IgD-negative memory B cell (primary cell): ENCODE data around the gene VPS13A. TPM values are rescaled to one million over a fixed set of nuclear protein-coding genes. Genes with fewer than 3 reads are reported as not detected.
"Not testable (repeated sequence)": the region's sequence is repeated elsewhere in the genome, so short reads cannot be mapped to it uniquely, and the experiment has no call there.

Experiments used
- H3K27ac Mint-ChIP-seq, 3 donors: one replicate each; pipeline ENCODE4 v1.8.0; 2020 to 2022; ENCODE audit warnings: mild to moderate bottlenecking in 3 of 3, mixed read lengths in 3 of 3, moderate library complexity in 1 of 3
- H3K27me3 Mint-ChIP-seq: one replicate; pipeline ENCODE4 v1.8.0; 2021; ENCODE audit warnings: mixed read lengths
- H3K36me3 Mint-ChIP-seq: one replicate; pipeline ENCODE4 v1.8.0; 2020; ENCODE audit warnings: mild to moderate bottlenecking, mixed read lengths
- H3K4me1 Mint-ChIP-seq, 3 donors: one replicate each; pipeline ENCODE4 v1.8.0; 2020 to 2022; ENCODE audit warnings: mixed read lengths in 3 of 3, mild to moderate bottlenecking in 1 of 3
- H3K4me3 Mint-ChIP-seq, 4 donors: one replicate each; pipeline ENCODE4 v1.8.0; 2020 to 2022; ENCODE audit warnings: mild to moderate bottlenecking in 4 of 4, mixed read lengths in 4 of 4, moderate library complexity in 3 of 4
- H3K9me3 Mint-ChIP-seq, 3 donors: one replicate each; pipeline ENCODE4 v1.8.0; 2020 to 2021; ENCODE audit warnings: mixed read lengths in 3 of 3, mild to moderate bottlenecking in 1 of 3
- polyA plus RNA-seq: library from polyadenylated mRNA; unstranded; fragments of 300-500 nt; fragmentation: Illumina TruSeq; gene quantifications from one replicate; pipeline ENCODE4 v1.2.3, GENCODE V29; 2021

VPS13A gene
- polyA plus RNA-seq, 1 donor from 2014 or later: 3.9 TPM

DNA sequence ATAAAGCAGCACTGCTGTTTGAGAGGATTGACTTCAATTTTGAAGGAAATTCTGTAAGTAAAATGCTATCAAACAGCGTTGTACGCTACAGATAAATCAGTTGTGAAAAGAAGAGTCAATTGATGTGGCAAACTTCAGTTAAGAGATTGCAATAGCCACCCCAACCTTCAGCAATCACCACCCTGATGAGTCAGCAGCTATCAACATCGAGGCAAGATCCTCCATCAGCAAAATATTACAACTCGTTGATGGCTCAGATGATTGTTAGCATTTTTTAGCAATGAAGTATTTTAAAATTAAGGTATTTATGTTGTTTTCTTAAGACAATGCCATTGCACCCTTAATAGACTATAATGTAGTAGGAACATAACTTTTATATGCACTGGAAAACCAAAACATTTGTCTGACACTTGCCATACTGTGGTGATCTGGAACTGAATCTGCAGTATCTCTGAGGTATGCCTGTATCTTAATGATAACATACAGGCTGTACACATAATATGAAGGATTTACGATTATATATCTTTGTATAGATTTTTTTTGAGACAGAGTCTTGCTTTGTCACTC, 47.5 kb downstream of the VPS13A start:
- Mint-ChIP-seq H3K4me3 (no peak overlapping the region), H3K27ac (peak overlapping the region in 1 of 3 donors; percentile 14), H3K36me3 (peaks cover 24% of the 10 kb centered on the region), H3K4me1 (no peaks in the 10 kb centered on the region), H3K27me3 (no peaks in the 10 kb centered on the region), H3K9me3 (no peaks in the 10 kb centered on the region)

DNA sequence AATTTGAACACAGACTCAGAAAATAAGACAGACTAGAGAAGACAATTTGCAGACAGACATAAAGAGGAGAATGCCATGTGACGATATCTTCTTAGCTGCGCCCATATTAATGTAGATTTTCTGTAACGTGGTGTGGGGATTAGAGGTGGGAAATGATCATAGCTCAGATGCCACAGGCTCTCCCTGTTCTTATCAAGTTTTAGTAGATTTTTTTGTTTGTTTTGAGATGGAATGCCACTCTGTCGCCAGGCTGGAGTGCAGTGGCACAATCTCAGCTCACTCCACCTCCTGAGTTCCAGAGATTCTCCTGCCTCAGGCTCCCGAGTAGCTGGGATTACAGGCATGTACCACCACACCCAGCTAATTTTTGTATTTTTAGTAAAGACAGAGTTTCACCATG, 59.4 kb downstream of the VPS13A start:
- H3K27ac Mint-ChIP-seq: no peak overlapping the region
- H3K4me3 Mint-ChIP-seq: no peak overlapping the region
- peaks cover 13% of the 10 kb centered on the region for H3K36me3 Mint-ChIP-seq
- H3K9me3 Mint-ChIP-seq: no peaks in the 10 kb centered on the region
- no peaks in the 10 kb centered on the region for H3K4me1 Mint-ChIP-seq
- H3K27me3 Mint-ChIP-seq: no peaks in the 10 kb centered on the region

DNA sequence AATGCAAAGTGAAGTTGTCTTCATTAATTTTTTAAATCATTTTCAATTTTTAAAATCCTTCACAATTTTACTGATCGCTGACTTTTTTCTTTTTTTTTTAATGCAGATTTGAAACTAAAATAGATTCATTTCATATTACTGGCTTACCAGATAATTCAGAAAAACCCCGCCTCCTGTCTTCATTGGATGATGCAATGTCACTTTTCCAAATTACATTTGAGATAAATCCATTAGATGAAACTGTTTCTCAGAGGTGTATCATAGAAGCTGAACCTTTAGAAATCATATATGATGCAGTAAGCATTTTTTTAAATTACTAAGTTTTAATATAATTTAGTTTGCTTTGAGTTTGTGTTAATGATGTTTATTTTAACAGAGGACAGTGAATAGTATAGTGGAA, 60.6 kb downstream of the VPS13A start:
- Mint-ChIP-seq H3K36me3 (peaks cover 12% of the 10 kb centered on the region), H3K4me3 (no peak overlapping the region), H3K27me3 (no peaks in the 10 kb centered on the region), H3K9me3 (no peaks in the 10 kb centered on the region), H3K4me1 (no peaks in the 10 kb centered on the region), H3K27ac (no peak overlapping the region)

DNA sequence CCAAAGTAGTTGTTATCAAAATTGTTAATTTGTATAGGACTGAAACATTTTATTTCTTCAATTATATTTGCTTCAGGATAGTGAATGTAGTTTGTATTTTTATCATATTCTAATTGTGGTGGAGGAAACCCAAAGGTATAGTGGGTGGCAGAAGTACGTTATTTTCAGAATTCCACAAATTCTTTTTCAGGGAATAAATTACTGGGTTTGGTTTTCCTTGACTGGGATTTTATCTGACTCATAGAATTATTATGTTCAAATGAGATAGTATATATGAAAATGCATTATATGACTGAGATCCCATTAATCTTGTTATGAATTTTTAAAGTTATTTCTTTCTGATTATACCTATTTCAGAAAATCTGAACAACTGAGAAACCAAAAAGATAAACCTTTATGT, 73.7 kb downstream of the VPS13A start:
- Mint-ChIP-seq H3K4me3 (no peak overlapping the region), H3K36me3 (peaks cover 21% of the 10 kb centered on the region), H3K9me3 (peaks cover 0 to 2% (median 2%) of the 10 kb centered on the region in 3 donors), H3K4me1 (no peaks in the 10 kb centered on the region), H3K27me3 (no peaks in the 10 kb centered on the region), H3K27ac (no peak overlapping the region)

DNA sequence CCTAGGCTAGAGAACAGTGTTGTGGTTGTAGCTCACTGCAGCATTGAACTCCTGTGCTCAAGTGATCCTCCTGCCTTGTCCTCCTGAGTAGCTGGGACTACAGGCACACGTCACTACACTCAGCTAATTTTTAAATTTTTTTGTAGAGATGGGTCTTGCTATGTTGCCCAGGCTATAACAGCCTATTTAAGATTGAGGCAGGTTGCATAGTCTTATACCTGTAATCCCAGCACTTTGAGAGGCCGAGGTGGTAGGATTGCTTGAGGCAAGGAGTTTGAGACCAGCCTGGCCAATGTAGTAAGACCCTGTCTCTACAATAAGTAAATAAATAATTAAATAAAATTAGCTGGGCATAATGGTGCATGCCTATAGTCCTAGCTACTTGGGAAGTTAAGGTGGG, 79.9 kb downstream of the VPS13A start:
- Mint-ChIP-seq H3K27me3 (no peaks in the 10 kb centered on the region), H3K4me1 (no peaks in the 10 kb centered on the region), H3K4me3 (no peak overlapping the region), H3K27ac (no peak overlapping the region), H3K9me3 (peaks cover 0 to 8% (median 2%) of the 10 kb centered on the region in 3 donors), H3K36me3 (peaks cover 26% of the 10 kb centered on the region)

DNA sequence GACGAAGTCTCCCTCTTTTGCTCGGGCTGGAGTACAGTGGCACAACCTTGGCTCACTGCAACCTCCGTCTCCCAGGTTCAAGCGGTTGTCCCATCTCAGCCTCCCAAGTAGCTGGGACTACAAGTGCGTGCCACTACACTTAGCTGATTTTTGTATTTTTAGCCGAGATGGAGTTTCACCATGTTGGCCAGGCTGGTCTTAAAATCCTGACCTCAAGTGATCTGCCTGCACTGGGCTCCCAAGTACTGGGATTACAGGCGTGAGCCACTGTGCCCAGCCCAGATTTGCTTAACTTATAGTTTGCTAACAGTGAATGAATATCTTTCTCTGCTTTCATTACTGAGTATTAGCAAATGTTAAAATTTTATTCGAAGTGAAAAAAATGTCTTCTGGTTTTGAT, 84.3 kb downstream of the VPS13A start:
- H3K27me3 Mint-ChIP-seq: no peaks in the 10 kb centered on the region
- no peak overlapping the region for H3K27ac Mint-ChIP-seq
- H3K36me3 Mint-ChIP-seq: peaks cover 25% of the 10 kb centered on the region
- peaks cover under 1 to 12% (median 4%) of the 10 kb centered on the region in 3 donors for H3K9me3 Mint-ChIP-seq
- no peaks in the 10 kb centered on the region for H3K4me1 Mint-ChIP-seq
- no peak overlapping the region for H3K4me3 Mint-ChIP-seq

DNA sequence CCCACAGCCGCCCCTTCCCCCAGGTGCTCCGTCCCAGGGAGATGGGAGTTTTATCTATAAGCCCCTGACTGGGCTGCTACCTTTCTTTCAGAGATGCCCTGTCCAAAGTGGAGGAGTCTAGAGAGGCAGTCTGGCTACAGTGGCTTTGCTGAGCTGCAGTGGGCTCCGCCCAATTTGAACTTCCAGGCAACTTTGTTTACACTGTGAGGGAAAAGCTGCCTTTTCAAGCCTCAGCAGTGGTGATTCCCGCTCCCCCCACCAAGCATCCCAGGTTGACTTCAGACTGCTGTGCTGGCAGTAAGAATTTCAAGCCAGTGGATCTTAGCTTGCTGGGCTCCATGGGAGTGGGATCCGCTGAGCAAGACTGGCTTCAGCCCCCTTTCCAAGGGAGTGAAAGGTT, 90.4 kb downstream of the VPS13A start:
- not testable (repeated sequence) for H3K4me1 Mint-ChIP-seq, H3K4me3 Mint-ChIP-seq, H3K27ac Mint-ChIP-seq, H3K27me3 Mint-ChIP-seq
- Mint-ChIP-seq H3K9me3 (peaks cover 0 to 12% (median 3%) of the 10 kb centered on the region in 3 donors), H3K36me3 (peaks cover 22% of the 10 kb centered on the region)

DNA sequence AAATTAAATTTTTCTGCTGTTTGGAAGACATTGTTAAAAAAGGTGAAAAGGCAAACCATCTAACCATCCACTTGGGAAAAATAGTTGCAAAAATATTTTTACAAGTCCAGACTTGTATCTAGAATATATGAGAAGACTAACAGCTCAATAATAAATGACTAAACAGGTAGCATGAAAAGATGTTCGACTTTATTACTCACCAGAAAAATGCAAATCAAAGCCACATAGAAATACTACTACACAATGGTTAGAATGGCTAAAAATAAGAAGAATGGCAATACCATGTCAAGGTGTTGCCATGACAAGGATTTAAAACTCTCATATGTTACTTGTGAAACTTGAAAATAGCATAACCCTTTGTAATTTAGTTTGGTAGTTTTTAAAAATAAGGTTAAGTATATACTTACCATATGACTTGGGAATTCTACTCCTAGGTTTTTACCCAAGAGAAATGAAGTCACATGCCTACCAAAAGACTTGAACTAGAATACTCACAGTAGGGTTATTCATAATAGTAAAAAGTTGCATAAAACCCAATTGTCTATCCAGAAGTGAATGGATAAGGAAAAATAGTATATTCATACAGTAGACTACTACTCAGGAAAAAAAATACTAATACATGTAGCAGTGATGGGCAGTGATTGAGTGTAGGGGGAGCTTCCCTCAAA, 93.8 kb downstream of the VPS13A start:
- peaks cover 4% of the 10 kb centered on the region for H3K36me3 Mint-ChIP-seq
- no peak overlapping the region for H3K4me3 Mint-ChIP-seq
- H3K27me3 Mint-ChIP-seq: no peaks in the 10 kb centered on the region
- peaks cover 0 to 3% (median 0%) of the 10 kb centered on the region in 3 donors for H3K9me3 Mint-ChIP-seq
- H3K27ac Mint-ChIP-seq: no peak overlapping the region
- H3K4me1 Mint-ChIP-seq: no peaks in the 10 kb centered on the region

DNA sequence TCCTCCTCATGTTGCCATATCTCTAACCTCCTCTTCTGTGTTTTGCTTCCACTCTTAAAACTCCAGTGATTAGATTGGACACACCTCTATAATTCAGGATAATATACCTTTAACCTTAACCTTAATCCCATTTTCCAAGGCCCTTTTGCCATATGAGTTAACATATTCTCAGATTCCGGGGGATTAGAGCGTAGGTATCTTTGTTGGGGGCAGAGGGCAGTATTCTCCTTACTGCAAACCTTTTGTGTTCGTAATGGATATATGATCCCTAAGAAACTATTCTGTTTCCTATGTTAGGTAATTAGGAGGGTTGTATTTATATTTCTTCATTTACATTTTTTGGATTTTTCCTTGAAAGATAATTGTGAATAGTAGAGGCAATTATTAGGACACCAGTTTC, 99.5 kb downstream of the VPS13A start:
- H3K4me1 Mint-ChIP-seq: peaks cover 0 to 2% (median 0%) of the 10 kb centered on the region in 3 donors
- H3K27ac Mint-ChIP-seq: no peak overlapping the region
- no peak overlapping the region for H3K4me3 Mint-ChIP-seq
- H3K27me3 Mint-ChIP-seq: no peaks in the 10 kb centered on the region
- H3K36me3 Mint-ChIP-seq: peaks cover 11% of the 10 kb centered on the region
- no peaks in the 10 kb centered on the region for H3K9me3 Mint-ChIP-seq

DNA sequence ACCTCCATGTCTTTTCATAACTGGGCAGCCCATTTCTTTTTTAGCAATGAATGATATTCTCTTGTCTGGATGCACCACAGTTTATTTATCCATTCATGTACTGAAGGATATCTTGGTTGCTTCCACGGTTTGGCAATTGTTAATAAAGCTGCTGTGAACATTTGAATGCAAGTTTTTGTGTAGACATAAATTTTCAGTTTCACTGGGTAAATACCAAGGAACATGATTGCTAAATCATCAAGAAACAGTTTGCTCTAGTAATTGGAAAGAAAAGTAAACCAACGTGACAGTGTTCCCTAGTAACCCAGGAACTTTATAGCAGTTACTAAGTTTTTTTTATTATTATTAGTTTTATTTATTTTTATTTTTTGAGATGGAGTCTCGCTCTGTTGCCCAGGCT, 100.4 kb downstream of the VPS13A start:
- no peaks in the 10 kb centered on the region for H3K27me3 Mint-ChIP-seq
- peaks cover 11% of the 10 kb centered on the region for H3K36me3 Mint-ChIP-seq

DNA sequence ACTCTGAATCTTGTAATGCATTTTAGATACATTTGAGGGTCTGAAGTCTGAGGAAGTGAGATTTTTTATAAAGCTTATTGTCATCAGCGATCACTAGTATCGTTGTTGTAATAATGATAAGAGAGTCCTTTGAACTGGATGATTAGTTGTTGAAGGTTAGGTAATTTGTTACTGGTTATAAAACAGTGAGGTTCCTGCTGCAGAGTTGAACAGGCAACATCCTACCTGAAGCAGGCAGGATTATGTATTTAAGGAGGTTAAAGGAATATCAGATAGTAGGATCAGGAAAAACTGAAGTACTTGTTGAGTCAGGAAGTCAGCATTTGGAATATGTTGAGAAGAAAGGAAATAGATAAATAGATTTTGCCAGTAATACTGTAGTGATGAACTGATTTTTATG, 106.7 kb downstream of the VPS13A start:
- Mint-ChIP-seq H3K27ac (no peak overlapping the region), H3K27me3 (no peaks in the 10 kb centered on the region)

More for the DNA sequence above, 100.4 kb downstream of the VPS13A start:
- H3K4me1 Mint-ChIP-seq: peaks cover 0 to 2% (median 0%) of the 10 kb centered on the region in 3 donors
- no peaks in the 10 kb centered on the region for H3K9me3 Mint-ChIP-seq
- no peak overlapping the region for H3K4me3 Mint-ChIP-seq
- no peak overlapping the region for H3K27ac Mint-ChIP-seq

DNA sequence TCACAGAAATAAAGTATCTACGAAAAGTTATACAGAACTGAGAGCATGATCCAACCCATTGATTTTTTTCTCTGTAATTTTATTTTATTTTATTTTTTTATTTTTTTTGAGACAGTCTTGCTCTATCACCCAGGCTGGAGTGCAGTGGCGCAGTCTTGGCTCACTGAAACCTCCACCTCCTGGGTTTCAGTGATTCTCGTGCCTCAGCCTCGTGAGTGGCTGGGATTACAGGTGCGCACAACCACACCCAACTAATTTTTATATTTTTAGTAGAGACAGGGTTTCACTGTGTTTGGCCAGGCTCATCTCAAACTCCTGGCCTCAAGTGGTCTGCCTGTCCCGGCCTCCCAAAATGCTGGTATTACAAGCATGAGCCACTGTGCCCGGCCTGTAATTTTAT, 107.3 kb downstream of the VPS13A start:
- H3K36me3 Mint-ChIP-seq: peaks cover 27% of the 10 kb centered on the region
- H3K27me3 Mint-ChIP-seq: no peaks in the 10 kb centered on the region
- no peaks in the 10 kb centered on the region for H3K4me1 Mint-ChIP-seq
- no peak overlapping the region for H3K27ac Mint-ChIP-seq
- H3K4me3 Mint-ChIP-seq: no peak overlapping the region
- H3K9me3 Mint-ChIP-seq: peaks cover 0 to 19% (median 9%) of the 10 kb centered on the region in 3 donors

More for the DNA sequence above, 106.7 kb downstream of the VPS13A start:
- Mint-ChIP-seq H3K4me1 (no peaks in the 10 kb centered on the region), H3K36me3 (peaks cover 28% of the 10 kb centered on the region), H3K4me3 (no peak overlapping the region), H3K9me3 (peaks cover 0 to 19% (median 9%) of the 10 kb centered on the region in 3 donors)

DNA sequence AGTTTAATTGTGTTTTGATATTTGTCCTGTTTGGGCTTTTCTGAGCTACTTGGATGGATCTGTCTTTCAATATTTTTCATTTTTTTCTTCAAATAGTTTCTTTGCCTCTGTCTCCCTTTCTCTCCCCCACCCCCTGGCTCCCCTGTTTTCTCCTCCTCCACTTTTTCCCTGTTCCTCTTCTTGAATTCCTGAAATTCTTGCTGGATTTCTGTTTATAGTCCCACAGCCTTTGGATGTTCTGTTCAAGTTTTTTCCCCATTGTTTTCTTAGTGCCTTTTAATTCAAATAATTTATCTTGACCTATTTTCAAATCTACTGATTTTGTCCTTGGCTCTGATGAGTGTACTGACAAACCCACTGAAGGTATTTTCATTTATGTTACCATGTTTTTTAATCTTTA, 113.0 kb downstream of the VPS13A start:
- Mint-ChIP-seq H3K36me3 (peaks cover 35% of the 10 kb centered on the region), H3K27me3 (no peaks in the 10 kb centered on the region), H3K4me3 (no peak overlapping the region), H3K9me3 (peaks cover 0 to 19% (median 9%) of the 10 kb centered on the region in 3 donors), H3K27ac (peak overlapping the region in 1 of 3 donors; percentile 54), H3K4me1 (peaks cover 0 to 4% (median 0%) of the 10 kb centered on the region in 3 donors)

DNA sequence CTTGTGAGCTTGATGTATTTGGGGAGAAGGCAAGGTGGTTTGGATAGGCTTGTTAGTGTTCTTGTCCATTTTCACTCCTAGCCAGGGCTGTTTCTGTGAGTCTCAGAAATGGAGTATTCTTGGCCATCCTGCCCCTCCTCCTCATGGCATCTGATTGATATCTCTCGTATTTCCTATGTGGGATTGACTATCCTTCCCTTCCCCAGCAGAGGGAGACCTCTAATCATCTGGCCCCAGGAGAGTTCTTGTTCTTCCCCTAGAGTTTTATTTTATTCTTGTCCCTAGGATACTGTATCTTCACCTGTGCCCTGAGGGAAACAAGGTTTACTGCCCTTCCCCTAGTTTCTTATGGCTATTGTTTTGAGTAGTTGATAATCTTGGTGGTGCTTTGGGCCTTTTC, 114.4 kb downstream of the VPS13A start:
- no peak overlapping the region for H3K27ac Mint-ChIP-seq

DNA sequence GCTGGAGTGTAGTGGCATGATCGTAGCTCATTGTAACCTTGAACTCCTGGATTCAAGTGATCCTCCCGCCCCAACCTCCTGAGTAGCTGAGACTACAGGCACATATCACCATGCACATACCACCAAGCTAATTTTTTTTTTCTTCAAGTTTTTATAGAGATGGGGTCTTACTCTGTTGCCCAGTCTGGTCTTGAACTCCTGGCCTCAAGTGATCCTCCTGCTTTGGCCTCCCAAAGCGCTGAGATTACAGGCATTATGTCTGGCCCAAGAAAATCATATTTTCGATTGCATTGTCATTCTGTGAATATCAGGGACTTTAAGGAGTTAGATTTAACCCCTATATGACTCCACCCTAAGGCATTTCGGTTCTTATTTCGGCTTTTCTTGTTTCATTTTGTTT, 116.6 kb downstream of the VPS13A start:
- H3K4me3 Mint-ChIP-seq: no peak overlapping the region
- peaks cover 17% of the 10 kb centered on the region for H3K36me3 Mint-ChIP-seq
- H3K9me3 Mint-ChIP-seq: peaks cover 0 to under 1% (median under 1%) of the 10 kb centered on the region in 3 donors
- peak overlapping the region in 1 of 3 donors; percentile 83 for H3K27ac Mint-ChIP-seq
- H3K4me1 Mint-ChIP-seq: peaks cover 0 to 4% (median 0%) of the 10 kb centered on the region in 3 donors
- no peaks in the 10 kb centered on the region for H3K27me3 Mint-ChIP-seq

More for the DNA sequence above, 114.4 kb downstream of the VPS13A start:
- no peaks in the 10 kb centered on the region for H3K27me3 Mint-ChIP-seq
- H3K4me3 Mint-ChIP-seq: no peak overlapping the region
- peaks cover 0 to 13% (median 7%) of the 10 kb centered on the region in 3 donors for H3K9me3 Mint-ChIP-seq
- H3K4me1 Mint-ChIP-seq: peaks cover 0 to 4% (median 0%) of the 10 kb centered on the region in 3 donors
- peaks cover 26% of the 10 kb centered on the region for H3K36me3 Mint-ChIP-seq

DNA sequence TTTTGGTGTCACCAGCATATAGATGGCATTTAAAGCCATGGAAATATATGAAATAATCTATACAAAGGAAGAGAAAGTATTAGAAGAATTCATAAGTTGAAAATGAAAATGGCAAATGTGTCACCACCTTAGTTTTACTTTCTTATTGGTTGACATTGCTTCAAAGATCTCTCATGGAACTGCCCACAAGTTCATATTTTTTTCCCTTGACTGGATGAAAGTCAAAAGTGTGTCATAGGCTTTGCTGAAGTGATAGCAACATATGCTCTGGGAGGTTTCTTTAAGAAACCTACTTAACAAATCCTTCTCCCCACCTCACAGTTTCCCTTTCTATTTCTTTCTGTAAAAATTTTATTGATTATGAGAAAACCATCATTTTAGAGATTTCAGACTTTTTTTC, 127.2 kb downstream of the VPS13A start:
- Mint-ChIP-seq H3K36me3 (peaks cover 5% of the 10 kb centered on the region), H3K27me3 (no peaks in the 10 kb centered on the region), H3K4me1 (peaks cover 0 to 2% (median 0%) of the 10 kb centered on the region in 3 donors), H3K4me3 (no peak overlapping the region), H3K27ac (no peak overlapping the region), H3K9me3 (no peaks in the 10 kb centered on the region)
